PC-3 (cell line): Measurements from ENCODE around the gene DNAH2. TPM values are rescaled to one million over a fixed set of nuclear protein-coding genes. Genes with fewer than 3 reads are reported as not detected.

ENCODE experiments used
- ATAC-seq: fragments of 200-7000 bp; cut with Tn5 transposase; 2 replicates; pipeline ENCODE4 v1.9.1; 2020; ENCODE audit warnings: mild to moderate bottlenecking, moderate library complexity
- BruUV-seq: library from RNA; stranded (reverse); fragments of 400-500 nt; replicated peaks from 2 replicates; lab custom pipeline; 2021; lab: Mats Ljungman, UMichigan
- CTCF ChIA-PET: fragments of 300-600 bp; sonication (Branson Sonifier 250); formaldehyde crosslinking; loops from one replicate; lab custom pipeline; 2022; ENCODE audit warnings: antibody characterized with exemption; lab: Charles Lee
- POLR2A ChIA-PET: fragments of 300-600 bp; sonication (Branson Sonifier 250); formaldehyde crosslinking; loops from one replicate; lab custom pipeline; 2022; ENCODE audit warnings: antibody characterized with exemption; ENCODE audit not compliant: unreplicated experiment; lab: Charles Lee
- DNase-seq: peaks from one replicate; pipeline ENCODE4 v3.0.0-alpha.2; 2015
- H2AFZ ChIP-seq: fragments of 300-600 bp; sonication (generic); 2 replicates; pipeline ENCODE4 v1.6.0; 2016; ENCODE audit warnings: antibody characterized with exemption, low read length
- H3F3A ChIP-seq: fragments of 300-600 bp; sonication (generic); one replicate; pipeline ENCODE4 v1.6.0; 2017; ENCODE audit warnings: antibody characterized with exemption, low read length, control low read depth, mild to moderate bottlenecking; ENCODE audit not compliant: unreplicated experiment
- H3K27ac ChIP-seq: fragments of 300-600 bp; sonication (generic); 2 replicates; pipeline ENCODE4 v1.5.1; 2016; ENCODE audit warnings: mild to moderate bottlenecking, low read length
- H3K27me3 ChIP-seq: fragments of 300-600 bp; sonication (generic); 2 replicates; pipeline ENCODE4 v1.6.1; 2016; ENCODE audit warnings: low read length, mixed read lengths
- H3K36me3 ChIP-seq: fragments of 300-600 bp; sonication (generic); 2 replicates; pipeline ENCODE4 v1.6.1; 2016; ENCODE audit warnings: low read depth, mixed run types, low read length, mixed read lengths
- H3K4me1 ChIP-seq: fragments of 300-600 bp; sonication (generic); 2 replicates; pipeline ENCODE4 v1.5.1; 2016; ENCODE audit warnings: low read length; ENCODE audit not compliant: insufficient read depth
- H3K4me2 ChIP-seq: fragments of 300-600 bp; sonication (generic); 2 replicates; pipeline ENCODE4 v1.6.0; 2016; ENCODE audit warnings: low read length
- H3K4me3 ChIP-seq: fragments of 300-600 bp; sonication (generic); 2 replicates; pipeline ENCODE4 v1.5.1; 2016; ENCODE audit warnings: mild to moderate bottlenecking, low read length, mixed read lengths
- H3K79me2 ChIP-seq: fragments of 300-600 bp; sonication (generic); 2 replicates; pipeline ENCODE4 v1.6.1; 2017; ENCODE audit warnings: low read length, mixed read lengths
- H3K9ac ChIP-seq: fragments of 300-600 bp; sonication (generic); 2 replicates; pipeline ENCODE4 v1.6.0; 2016; ENCODE audit warnings: mild to moderate bottlenecking, low read length
- H3K9me2 ChIP-seq: fragments of 300-600 bp; sonication (generic); replicated peaks from 2 replicates; pipeline ENCODE4 v1.6.1; 2016; ENCODE audit warnings: mixed run types, low read length, mixed read lengths
- H3K9me3 ChIP-seq: fragments of 300-600 bp; sonication (generic); 2 replicates; pipeline ENCODE4 v1.6.1; 2016; ENCODE audit warnings: low read length, mixed read lengths
- H4K20me1 ChIP-seq: fragments of 300-600 bp; sonication (generic); 2 replicates; pipeline ENCODE4 v1.6.1; 2016; ENCODE audit warnings: low read length, mixed read lengths
- CTCF ChIP-seq: fragments of 300-600 bp; sonication (generic); conservative IDR thresholded peaks from 2 replicates; pipeline ENCODE4 v1.5.1; 2017; ENCODE audit warnings: antibody characterized with exemption, low read depth, mild to moderate bottlenecking, low read length
- EZH2 ChIP-seq: fragments of 300-600 bp; sonication (generic); IDR thresholded peaks from one replicate; pipeline ENCODE4 v1.6.1; 2017; ENCODE audit warnings: antibody characterized with exemption, mild to moderate bottlenecking, low read length; ENCODE audit not compliant: unreplicated experiment
- EZH2phosphoT487 ChIP-seq: fragments of 300-600 bp; sonication (generic); IDR thresholded peaks from 2 replicates; pipeline ENCODE4 v1.6.1; 2018; ENCODE audit warnings: mild to moderate bottlenecking, antibody characterized with exemption, low read length, borderline replicate concordance
- intact Hi-C: fragments of 100-400 bp; cut with micrococcal nuclease; formaldehyde crosslinking; loops from 2 replicates; pipeline ENCODE4 v1.9.0; 2023
- total RNA-seq: library from RNA; depleted of rRNA; stranded (reverse); fragments of >200 nt; gene quantifications from 2 replicates; pipeline ENCODE4 v1.2.3, GENCODE V29; 2014

DNAH2 gene
- total RNA-seq, 1 experiment from 2014 or later = 0.62 TPM

- DNase-seq (no peak), ATAC-seq (no peak)
- no peaks in the 10 kb centered on the region for H3K27me3 ChIP-seq
- H3K36me3 ChIP-seq = peaks cover 8% of the 10 kb centered on the region; the same call in 1 of the 2 replicates
- TF ChIP-seq EZH2phosphoT487 = no peak
- no peak for TF ChIP-seq EZH2
- TF ChIP-seq CTCF = no peak
- no peak overlapping the region for H3K4me2 ChIP-seq
- no peak overlapping the region for H3K4me3 ChIP-seq
- ChIA-PET POLR2A (no interaction called here), CTCF (no interaction called here)
- no peak overlapping the region for H3K27ac ChIP-seq
- H4K20me1 ChIP-seq = no peaks in the 10 kb centered on the region
- no peaks in the 10 kb centered on the region for H3K9me2 ChIP-seq
- no peak overlapping the region for H3K9ac ChIP-seq
- H3K4me1 ChIP-seq = peaks cover 18% of the 10 kb centered on the region
- no peaks in the 10 kb centered on the region for H3F3A ChIP-seq
- intact Hi-C loops = no loop called here
- H3K9me3 ChIP-seq = no peaks in the 10 kb centered on the region
- H3K79me2 ChIP-seq = peaks cover 18% of the 10 kb centered on the region
- no TSS peak for BruUV-seq
- H2AFZ ChIP-seq = no peak overlapping the region
These were observed 134.7 kb downstream of the DNAH2 start for GRCh38 chr17:7852262-7852670.

GRCh38 chr17:7852919-7853690 is 135.6 kb downstream of the DNAH2 start:
- no peak overlapping the region for H2AFZ ChIP-seq
- H3K4me3 ChIP-seq = no peak overlapping the region
- no peaks in the 10 kb centered on the region for H3K9me2 ChIP-seq
- TF ChIP-seq EZH2phosphoT487 (no peak), CTCF (no peak), EZH2 (no peak)
- no peak overlapping the region for H3K4me2 ChIP-seq
- POLR2A ChIA-PET = no interaction called here
- DNase-seq = no peak
- no peak overlapping the region for H3K27ac ChIP-seq
- intact Hi-C loops = no loop called here
- no peak for ATAC-seq
- peaks cover 8% of the 10 kb centered on the region; the same call in 1 of the 2 replicates for H3K36me3 ChIP-seq
- H3K9me3 ChIP-seq = no peaks in the 10 kb centered on the region
- peaks cover 18% of the 10 kb centered on the region for H3K4me1 ChIP-seq
- no peaks in the 10 kb centered on the region for H3K27me3 ChIP-seq
- H3F3A ChIP-seq = no peaks in the 10 kb centered on the region
- no peaks in the 10 kb centered on the region for H4K20me1 ChIP-seq
- CTCF ChIA-PET = no interaction called here
- BruUV-seq = no TSS peak
- no peak overlapping the region for H3K9ac ChIP-seq
- peaks cover 21% of the 10 kb centered on the region for H3K79me2 ChIP-seq

GRCh38 chr17:7853691-7854038 is 136.1 kb downstream of the DNAH2 start:
- intact Hi-C loops = no loop called here
- no peaks in the 10 kb centered on the region for H4K20me1 ChIP-seq
- H2AFZ ChIP-seq = no peak overlapping the region
- CTCF ChIA-PET = no interaction called here
- POLR2A ChIA-PET = no interaction called here
- no peak overlapping the region for H3K27ac ChIP-seq
- no peaks in the 10 kb centered on the region for H3K27me3 ChIP-seq
- DNase-seq = no peak
- ATAC-seq = no peak
- TF ChIP-seq CTCF (no peak), EZH2phosphoT487 (no peak), EZH2 (no peak)
- H3K4me1 ChIP-seq = peaks cover 18% of the 10 kb centered on the region
- no peak overlapping the region for H3K4me3 ChIP-seq
- H3K9ac ChIP-seq = no peak overlapping the region
- BruUV-seq = no TSS peak
- H3F3A ChIP-seq = no peaks in the 10 kb centered on the region
- H3K36me3 ChIP-seq = peaks cover 8% of the 10 kb centered on the region; the same call in 1 of the 2 replicates
- no peak overlapping the region for H3K4me2 ChIP-seq
- H3K9me2 ChIP-seq = no peaks in the 10 kb centered on the region
- peaks cover 26% of the 10 kb centered on the region for H3K79me2 ChIP-seq
- no peaks in the 10 kb centered on the region for H3K9me3 ChIP-seq
